Peyer's patch (tissue), 4 donors: ENCODE results near the gene SRD5A1.

Experiments used
- CTCF ChIP-seq, 6 experiments: fragments of 450-650 bp in 4 of 6; fragments of 200-600 bp in 2 of 6; sonication (generic) in 1 of 6; IDR thresholded peaks; one replicate each; pipeline ENCODE4 v1.5.1; 2017 to 2019; ENCODE audit warnings: antibody characterized with exemption in 6 of 6, mild to moderate bottlenecking in 3 of 6, moderate library complexity in 1 of 6
- POLR2A ChIP-seq, 2 donors: fragments of 450-650 bp; IDR thresholded peaks; one replicate each; pipeline ENCODE4 v1.5.1; 2017; ENCODE audit warnings: antibody characterized with exemption in 2 of 2, mild to moderate bottlenecking in 2 of 2, moderate library complexity in 2 of 2

GRCh38 chr5:6623228-6623627 lies 10.0 kb upstream of the SRD5A1 start:
- TF ChIP-seq POLR2A (IDR thresholded peaks at IDR 0.05) (no peak), CTCF (IDR thresholded peaks at IDR 0.05) (no peak)
